ENCODE measurements around the gene DNAJB6.

Gene DNAJB6

DNA sequence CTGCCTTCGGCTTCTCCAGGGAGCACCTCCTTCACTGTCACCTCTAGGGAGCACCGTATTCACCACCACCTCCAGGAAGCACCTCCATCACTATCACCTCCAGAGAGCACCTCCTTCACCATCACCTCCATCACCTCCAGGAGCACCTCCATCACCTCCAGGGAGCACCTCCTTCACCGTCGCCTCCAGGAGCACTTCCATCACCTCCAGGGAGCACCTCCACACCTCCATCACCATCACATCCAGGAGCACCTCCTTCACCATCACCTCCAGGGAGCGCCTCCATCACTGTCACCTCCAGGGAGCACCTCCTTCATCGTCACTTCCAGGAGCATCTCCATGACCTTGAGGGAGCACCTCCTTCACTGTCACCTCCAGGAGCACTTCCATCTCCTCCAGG, 102.3 kb downstream of the DNAJB6 start:
- Histone ChIP-seq H3K4me3 (ENCODE audit: low read depth in 1 of 2, low read length in 2 of 2) (no peak overlapping the region), H4K20me1 (ENCODE audit: insufficient read depth, low read length) (no peaks in the 10 kb centered on the region; the same call in none of the 2 replicates), H2AFZ (ENCODE audit: low read depth, low read length) (no peak overlapping the region), H3K36me3 (ENCODE audit: insufficient read depth, low read length) (no peaks in the 10 kb centered on the region), H3K9me3 (ENCODE audit: insufficient read depth, low read length, severe bottlenecking) (no peaks in the 10 kb centered on the region), H3K9ac (ENCODE audit: low read depth, low read length) (no peak overlapping the region), H3K27me3 (ENCODE audit: insufficient read depth, low read length, poor library complexity) (no peaks in the 10 kb centered on the region), H3K4me1 (ENCODE audit: insufficient read depth, low read length) (no peaks in the 10 kb centered on the region), H3K27ac (ENCODE audit: low read length) (no peak overlapping the region), H3K79me2 (ENCODE audit: insufficient read depth, low read length) (no peaks in the 10 kb centered on the region), H3K4me2 (ENCODE audit: insufficient read depth, low read length) (no peak overlapping the region)
- DNase-seq = no peak
- ATAC-seq (ENCODE audit: insufficient read depth, low read depth) = no peak
- TF ChIP-seq CTCF (IDR thresholded peaks at IDR 0.05; ENCODE audit: borderline replicate concordance, extremely low read depth, low read length, poor library complexity, severe bottlenecking) = no peak
- no peak for TF ChIP-seq EZH2 (IDR thresholded peaks at IDR 0.05; ENCODE audit: borderline replicate concordance, low read depth, low read length, severe bottlenecking)

- Histone ChIP-seq H3K4me1 (ENCODE audit: insufficient read depth, low read length) (no peaks in the 10 kb centered on the region), H2AFZ (ENCODE audit: low read depth, low read length) (no peak overlapping the region), H3K9ac (ENCODE audit: low read depth, low read length) (no peak overlapping the region), H3K27me3 (ENCODE audit: insufficient read depth, low read length, poor library complexity) (no peaks in the 10 kb centered on the region), H3K79me2 (ENCODE audit: insufficient read depth, low read length) (no peaks in the 10 kb centered on the region), H3K9me3 (ENCODE audit: insufficient read depth, low read length, severe bottlenecking) (no peaks in the 10 kb centered on the region), H3K36me3 (ENCODE audit: insufficient read depth, low read length) (no peaks in the 10 kb centered on the region), H3K4me3 (ENCODE audit: low read depth in 1 of 2, low read length in 2 of 2) (no peak overlapping the region), H3K27ac (ENCODE audit: low read length) (no peak overlapping the region), H4K20me1 (ENCODE audit: insufficient read depth, low read length) (no peaks in the 10 kb centered on the region; the same call in none of the 2 replicates), H3K4me2 (ENCODE audit: insufficient read depth, low read length) (no peak overlapping the region)
- TF ChIP-seq EZH2 (IDR thresholded peaks at IDR 0.05; ENCODE audit: borderline replicate concordance, low read depth, low read length, severe bottlenecking) = no peak
- TF ChIP-seq CTCF (IDR thresholded peaks at IDR 0.05; ENCODE audit: borderline replicate concordance, extremely low read depth, low read length, poor library complexity, severe bottlenecking) = no peak
- DNase-seq = no peak
- ATAC-seq (ENCODE audit: insufficient read depth, low read depth) = no peak
These were observed 103.0 kb downstream of the DNAJB6 start for GRCh38 chr7:157439761-157440160.

- H3K27ac ChIP-seq (ENCODE audit: low read length) = no peak overlapping the region
- no peak overlapping the region for H3K9ac ChIP-seq (ENCODE audit: low read depth, low read length)
- TF ChIP-seq EZH2 (IDR thresholded peaks at IDR 0.05; ENCODE audit: borderline replicate concordance, low read depth, low read length, severe bottlenecking) (no peak), CTCF (IDR thresholded peaks at IDR 0.05; ENCODE audit: borderline replicate concordance, extremely low read depth, low read length, poor library complexity, severe bottlenecking) (no peak)
- no peaks in the 10 kb centered on the region for H3K9me3 ChIP-seq (ENCODE audit: insufficient read depth, low read length, severe bottlenecking)
- no peak overlapping the region for H3K4me3 ChIP-seq (ENCODE audit: low read depth in 1 of 2, low read length in 2 of 2)
- H3K36me3 ChIP-seq (ENCODE audit: insufficient read depth, low read length) = no peaks in the 10 kb centered on the region
- no peaks in the 10 kb centered on the region; the same call in none of the 2 replicates for H4K20me1 ChIP-seq (ENCODE audit: insufficient read depth, low read length)
- H3K79me2 ChIP-seq (ENCODE audit: insufficient read depth, low read length) = no peaks in the 10 kb centered on the region
- ATAC-seq (ENCODE audit: insufficient read depth, low read depth) = no peak
- H3K27me3 ChIP-seq (ENCODE audit: insufficient read depth, low read length, poor library complexity) = no peaks in the 10 kb centered on the region
- H3K4me2 ChIP-seq (ENCODE audit: insufficient read depth, low read length) = no peak overlapping the region
- no peaks in the 10 kb centered on the region for H3K4me1 ChIP-seq (ENCODE audit: insufficient read depth, low read length)
- DNase-seq = no peak
- H2AFZ ChIP-seq (ENCODE audit: low read depth, low read length) = no peak overlapping the region
These were observed 103.7 kb downstream of the DNAJB6 start for GRCh38 chr7:157440346-157441022.
